H9 (cell line): ENCODE measurements around the gene CALCOCO1. TPM values are rescaled to one million over a fixed set of nuclear protein-coding genes. Genes with fewer than 3 reads are reported as not detected.

Experiments used
- DNase-seq: peaks from one replicate; pipeline ENCODE4 v3.0.0-alpha.2; 2017
- H2AFZ ChIP-seq: one replicate; pipeline ENCODE4 v1.6.1; 2013; ENCODE audit warnings: mild to moderate bottlenecking, low read length, control low read depth, moderate library complexity
- H2AK5ac ChIP-seq: 2 replicates; pipeline ENCODE4 v1.6.1; 2013; ENCODE audit warnings: low read length, control low read depth, mixed read lengths; ENCODE audit not compliant: insufficient read length
- H2BK120ac ChIP-seq: one replicate; pipeline ENCODE4 v1.6.1; 2013; ENCODE audit warnings: low read depth, mild to moderate bottlenecking, low read length, control low read depth, inconsistent platforms; ENCODE audit not compliant: poor library complexity, severe bottlenecking
- H2BK12ac ChIP-seq: 2 replicates; pipeline ENCODE4 v1.6.1; 2013; ENCODE audit warnings: low read length, control low read depth, mixed read lengths, low read depth; ENCODE audit not compliant: insufficient read length
- H2BK15ac ChIP-seq: 2 replicates; pipeline ENCODE4 v1.6.1; 2013; ENCODE audit warnings: low read depth, low read length, control low read depth
- H2BK20ac ChIP-seq: one replicate; pipeline ENCODE4 v1.6.1; 2013; ENCODE audit warnings: low read depth, mild to moderate bottlenecking, low read length, control low read depth, inconsistent platforms; ENCODE audit not compliant: poor library complexity, severe bottlenecking
- H2BK5ac ChIP-seq: 2 replicates; pipeline ENCODE4 v1.6.1; 2013; ENCODE audit warnings: low read length, control low read depth, mixed read lengths; ENCODE audit not compliant: insufficient read length
- H3K14ac ChIP-seq: 2 replicates; pipeline ENCODE4 v1.6.1; 2013; ENCODE audit warnings: low read length, control low read depth; ENCODE audit not compliant: insufficient read depth
- H3K18ac ChIP-seq: 2 replicates; pipeline ENCODE4 v1.6.1; 2013; ENCODE audit warnings: low read depth, mild to moderate bottlenecking, mixed read lengths, low read length, control low read depth; ENCODE audit not compliant: insufficient read length
- H3K23ac ChIP-seq: 2 replicates; pipeline ENCODE4 v1.6.1; 2013; ENCODE audit warnings: low read length, control low read depth, mixed read lengths, low read depth; ENCODE audit not compliant: insufficient read length
- H3K23me2 ChIP-seq: 2 replicates; pipeline ENCODE4 v1.6.1; 2013; ENCODE audit warnings: low read depth, mild to moderate bottlenecking, mixed read lengths, low read length, control low read depth; ENCODE audit not compliant: insufficient read length, poor library complexity, severe bottlenecking
- H3K27ac ChIP-seq: 2 replicates; pipeline ENCODE4 v1.5.1; 2013; ENCODE audit warnings: low read length, control low read depth, mixed read lengths, low read depth; ENCODE audit not compliant: insufficient read length
- H3K27me3 ChIP-seq: 2 replicates; pipeline ENCODE4 v1.6.1; 2013; ENCODE audit warnings: low read length, control low read depth, inconsistent platforms; ENCODE audit not compliant: insufficient read depth
- H3K4ac ChIP-seq: 2 replicates; pipeline ENCODE4 v1.6.1; 2013; ENCODE audit warnings: low read depth, mild to moderate bottlenecking, control low read depth, inconsistent platforms, low read length, moderate library complexity
- H3K4me1 ChIP-seq: 2 replicates; pipeline ENCODE4 v1.6.1; 2013; ENCODE audit warnings: low read length, control low read depth, inconsistent platforms; ENCODE audit not compliant: insufficient read depth
- H3K4me2 ChIP-seq: 2 replicates; pipeline ENCODE4 v1.6.1; 2013; ENCODE audit warnings: low read length, control low read depth, mixed read lengths; ENCODE audit not compliant: insufficient read length, insufficient read depth
- H3K56ac ChIP-seq: 2 replicates; pipeline ENCODE4 v1.6.1; 2013; ENCODE audit warnings: low read depth, mild to moderate bottlenecking, mixed read lengths, low read length, control low read depth; ENCODE audit not compliant: insufficient read length
- H3K79me1 ChIP-seq: 2 replicates; pipeline ENCODE4 v1.6.1; 2013; ENCODE audit warnings: low read depth, mild to moderate bottlenecking, moderate library complexity, low read length, control low read depth, inconsistent platforms; ENCODE audit not compliant: insufficient read depth, poor library complexity, severe bottlenecking
- H3K79me2 ChIP-seq: 2 replicates; pipeline ENCODE4 v1.6.1; 2013; ENCODE audit warnings: low read length, control low read depth, inconsistent platforms; ENCODE audit not compliant: insufficient read depth
- H3K9ac ChIP-seq: 2 replicates; pipeline ENCODE4 v1.6.1; 2013; ENCODE audit warnings: low read length, control low read depth, mixed read lengths; ENCODE audit not compliant: insufficient read length; ENCODE audit errors: extremely low read depth
- H3K9me3 ChIP-seq: one replicate; pipeline ENCODE4 v1.6.1; 2013; ENCODE audit warnings: low read depth, low read length, inconsistent platforms; ENCODE audit not compliant: control insufficient read depth
- H3T11ph ChIP-seq: one replicate; pipeline ENCODE4 v1.6.1; 2013; ENCODE audit warnings: mild to moderate bottlenecking, low read length, control low read depth, inconsistent platforms
- H4K20me1 ChIP-seq: one replicate; pipeline ENCODE4 v1.6.1; 2013; ENCODE audit not compliant: control insufficient read depth, insufficient read length, insufficient read depth
- H4K5ac ChIP-seq: 2 replicates; pipeline ENCODE4 v1.6.1; 2013; ENCODE audit warnings: low read depth, mild to moderate bottlenecking, mixed read lengths, low read length, control low read depth; ENCODE audit not compliant: insufficient read length
- H4K8ac ChIP-seq: replicated peaks from 2 replicates; pipeline ENCODE4 v1.6.1; 2013; ENCODE audit warnings: low read length, control low read depth, mixed read lengths, low read depth; ENCODE audit not compliant: insufficient read length
- H4K91ac ChIP-seq: 2 replicates; pipeline ENCODE4 v1.6.1; 2013; ENCODE audit warnings: low read depth, mild to moderate bottlenecking, moderate library complexity, mixed read lengths, low read length, control low read depth; ENCODE audit not compliant: insufficient read length
- H3K27ac Mint-ChIP-seq, 3 experiments: 2 replicates in 2 of 3; 3 replicates in 1 of 3; pipeline ENCODE4 v1.8.0; 2020 to 2021; ENCODE audit warnings: mixed read lengths in 3 of 3, mild to moderate bottlenecking in 1 of 3, moderate library complexity in 1 of 3
- H3K27me3 Mint-ChIP-seq: 2 replicates; pipeline ENCODE4 v1.8.0; 2021; ENCODE audit warnings: low read depth, mild to moderate bottlenecking, moderate library complexity, mixed read lengths
- H3K36me3 Mint-ChIP-seq, 3 experiments: 2 replicates in 2 of 3; 3 replicates in 1 of 3; pipeline ENCODE4 v1.8.0; 2020 to 2021; ENCODE audit warnings: low read depth in 3 of 3, mixed read lengths in 3 of 3; ENCODE audit not compliant: insufficient read depth in 1 of 3
- H3K4me1 Mint-ChIP-seq, 2 experiments: 2 replicates each; pipeline ENCODE4 v1.8.0; 2020; ENCODE audit warnings: mixed read lengths in 2 of 2
- H3K4me3 Mint-ChIP-seq, 2 experiments: 2 replicates in 1 of 2; 3 replicates in 1 of 2; pipeline ENCODE4 v1.8.0; 2020 to 2021; ENCODE audit warnings: mild to moderate bottlenecking in 2 of 2, mixed read lengths in 2 of 2, moderate library complexity in 1 of 2
- H3K9me3 Mint-ChIP-seq, 2 experiments: 2 replicates in 1 of 2; 3 replicates in 1 of 2; pipeline ENCODE4 v1.8.0; 2020; ENCODE audit warnings: mild to moderate bottlenecking in 2 of 2, mixed read lengths in 2 of 2, moderate library complexity in 1 of 2
- WGBS: extraction: QIAGEN DNeasy Blood & Tissue Kit; methylation state at CpG from one replicate; pipeline ENCODE4 v1.1.7; 2013; ENCODE audit warnings: missing lambda C conversion rate, low lambda C conversion rate, mixed read lengths; ENCODE audit not compliant: insufficient read length; ENCODE audit errors: extremely low coverage; 5-methylcytosine and 5-hydroxymethylcytosine counted together
- total RNA-seq: library from RNA; stranded (reverse); gene quantifications from 2 replicates; pipeline ENCODE4 v1.2.1, GENCODE V29; 2021
- TF ChIP-seq, protein P1 (sequence below): fragments of 200-600 bp; sonication (generic); conservative IDR thresholded peaks from 3 replicates; pipeline ENCODE4 v1.8.0; 2021; ENCODE audit warnings: antibody characterized with exemption, mild to moderate bottlenecking

CALCOCO1 gene
- total RNA-seq, 1 experiment from 2014 or later = 22.3 TPM

DNA sequence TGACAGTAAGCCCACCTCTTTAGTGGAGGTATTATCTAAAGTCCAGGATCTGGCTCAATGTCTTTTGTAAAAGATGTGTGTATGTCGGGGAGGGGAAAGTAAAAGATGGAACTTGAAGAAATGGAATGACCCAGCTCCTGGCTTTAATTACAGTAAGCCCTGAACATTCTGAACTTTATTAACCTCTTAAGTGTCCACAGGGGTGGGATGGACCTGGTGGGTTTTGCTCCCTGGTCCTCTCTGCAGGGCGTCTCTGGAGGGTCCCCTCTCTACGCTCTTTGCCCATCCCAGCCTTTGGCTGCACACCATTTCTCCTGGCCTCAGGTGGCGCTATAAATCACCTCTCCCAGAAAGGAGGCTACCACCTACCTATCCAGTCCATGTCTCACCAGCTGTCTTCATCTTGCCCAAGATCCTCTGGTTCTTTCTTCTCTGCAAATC, 28.2 kb upstream of the CALCOCO1 start:
- no peaks in the 10 kb centered on the region for H3K9me3 ChIP-seq
- WGBS = no CpG with 5 or more reads among the region's 4 CpGs
- no peak overlapping the region for H3K27ac Mint-ChIP-seq
- H2BK5ac ChIP-seq = no peak overlapping the region
- no peaks in the 10 kb centered on the region for H4K20me1 ChIP-seq
- no peak overlapping the region for H2BK12ac ChIP-seq
- H3K56ac ChIP-seq = no peak overlapping the region
- H4K8ac ChIP-seq = no peak overlapping the region
- H3K4me1 ChIP-seq = peaks cover 5% of the 10 kb centered on the region; the same call in 1 of the 2 replicates
- no peak overlapping the region for H3T11ph ChIP-seq
- no peak overlapping the region for H4K91ac ChIP-seq
- no peak overlapping the region for H3K18ac ChIP-seq
- peaks cover 28% of the 10 kb centered on the region for H3K27me3 ChIP-seq
- no peak overlapping the region for H4K5ac ChIP-seq
- H3K9ac ChIP-seq = no peak overlapping the region
- H2AFZ ChIP-seq = no peak overlapping the region
- H3K23me2 ChIP-seq = peaks cover 18% of the 10 kb centered on the region
- H3K23ac ChIP-seq = no peak overlapping the region
- DNase-seq = peak; percentile 78
- no peak overlapping the region for H2AK5ac ChIP-seq
- H3K79me2 ChIP-seq = no peaks in the 10 kb centered on the region
- H2BK20ac ChIP-seq = no peak overlapping the region
- H3K79me1 ChIP-seq = no peaks in the 10 kb centered on the region
- H3K4me2 ChIP-seq = peak overlapping the region; percentile 17
- no peak overlapping the region for H3K27ac ChIP-seq
- H3K4me1 Mint-ChIP-seq = peaks cover 25 to 34% of the 10 kb centered on the region in 2 experiments
- peak overlapping the region in 1 of 2 experiments; percentile 9; a peak in 2 of 5 replicates for H3K4me3 Mint-ChIP-seq
- H3K9me3 Mint-ChIP-seq = no peaks in the 10 kb centered on the region
- H3K36me3 Mint-ChIP-seq = peaks cover 0 to 2% (median 0%) of the 10 kb centered on the region in 3 experiments; a peak in 1 of 7 replicates
- H2BK15ac ChIP-seq = no peak overlapping the region
- TF ChIP-seq, protein P1, sequence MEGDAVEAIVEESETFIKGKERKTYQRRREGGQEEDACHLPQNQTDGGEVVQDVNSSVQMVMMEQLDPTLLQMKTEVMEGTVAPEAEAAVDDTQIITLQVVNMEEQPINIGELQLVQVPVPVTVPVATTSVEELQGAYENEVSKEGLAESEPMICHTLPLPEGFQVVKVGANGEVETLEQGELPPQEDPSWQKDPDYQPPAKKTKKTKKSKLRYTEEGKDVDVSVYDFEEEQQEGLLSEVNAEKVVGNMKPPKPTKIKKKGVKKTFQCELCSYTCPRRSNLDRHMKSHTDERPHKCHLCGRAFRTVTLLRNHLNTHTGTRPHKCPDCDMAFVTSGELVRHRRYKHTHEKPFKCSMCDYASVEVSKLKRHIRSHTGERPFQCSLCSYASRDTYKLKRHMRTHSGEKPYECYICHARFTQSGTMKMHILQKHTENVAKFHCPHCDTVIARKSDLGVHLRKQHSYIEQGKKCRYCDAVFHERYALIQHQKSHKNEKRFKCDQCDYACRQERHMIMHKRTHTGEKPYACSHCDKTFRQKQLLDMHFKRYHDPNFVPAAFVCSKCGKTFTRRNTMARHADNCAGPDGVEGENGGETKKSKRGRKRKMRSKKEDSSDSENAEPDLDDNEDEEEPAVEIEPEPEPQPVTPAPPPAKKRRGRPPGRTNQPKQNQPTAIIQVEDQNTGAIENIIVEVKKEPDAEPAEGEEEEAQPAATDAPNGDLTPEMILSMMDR = peak; percentile 62
- H2BK120ac ChIP-seq = no peak overlapping the region
- H3K14ac ChIP-seq = no peak overlapping the region
- H3K27me3 Mint-ChIP-seq = peaks cover 29% of the 10 kb centered on the region
- H3K4ac ChIP-seq = no peak overlapping the region
